ENCODE measurements around the gene CR2.

The CR2 gene

GRCh38 chr1:207421078-207421477 is 33.0 kb upstream of the CR2 start:
- DNase-seq (ENCODE audit: low spot score), result no peak
- Histone ChIP-seq H3K4me1 (ENCODE audit: insufficient read depth, poor library complexity, severe bottlenecking) (no peaks in the 10 kb centered on the region), H3K4me3 (ENCODE audit: severe bottlenecking) (no peak overlapping the region), H3K36me3 (ENCODE audit: low read depth) (no peaks in the 10 kb centered on the region), H3K27ac (ENCODE audit: poor library complexity, severe bottlenecking) (no peak overlapping the region), H3K27me3 (ENCODE audit: insufficient read depth, poor library complexity, severe bottlenecking) (peaks cover 20% of the 10 kb centered on the region), H3K9me3 (ENCODE audit: severe bottlenecking) (no peaks in the 10 kb centered on the region)
- no peak for TF ChIP-seq CTCF (IDR thresholded peaks at IDR 0.05; ENCODE audit: poor library complexity, severe bottlenecking)
- ATAC-seq (ENCODE audit: low read depth), result no peak

- H3K9me3 ChIP-seq (ENCODE audit: severe bottlenecking), result no peaks in the 10 kb centered on the region
- no peaks in the 10 kb centered on the region for H3K4me1 ChIP-seq (ENCODE audit: insufficient read depth, poor library complexity, severe bottlenecking)
- H3K27ac ChIP-seq (ENCODE audit: poor library complexity, severe bottlenecking), result no peak overlapping the region
- no peak for TF ChIP-seq CTCF (IDR thresholded peaks at IDR 0.05; ENCODE audit: poor library complexity, severe bottlenecking)
- DNase-seq (ENCODE audit: low spot score), result no peak
- no peak for ATAC-seq (ENCODE audit: low read depth)
- no peaks in the 10 kb centered on the region for H3K36me3 ChIP-seq (ENCODE audit: low read depth)
- H3K27me3 ChIP-seq (ENCODE audit: insufficient read depth, poor library complexity, severe bottlenecking), result peaks cover 17% of the 10 kb centered on the region
- H3K4me3 ChIP-seq (ENCODE audit: severe bottlenecking), result no peak overlapping the region
Measured at GRCh38 chr1:207423560-207424292, 30.4 kb upstream of the CR2 start.

- Histone ChIP-seq H3K36me3 (ENCODE audit: low read depth) (no peaks in the 10 kb centered on the region), H3K27me3 (ENCODE audit: insufficient read depth, poor library complexity, severe bottlenecking) (peaks cover 17% of the 10 kb centered on the region), H3K4me3 (ENCODE audit: severe bottlenecking) (no peak overlapping the region), H3K4me1 (ENCODE audit: insufficient read depth, poor library complexity, severe bottlenecking) (no peaks in the 10 kb centered on the region), H3K27ac (ENCODE audit: poor library complexity, severe bottlenecking) (no peak overlapping the region), H3K9me3 (ENCODE audit: severe bottlenecking) (no peaks in the 10 kb centered on the region)
- TF ChIP-seq CTCF (IDR thresholded peaks at IDR 0.05; ENCODE audit: poor library complexity, severe bottlenecking), result no peak
- no peak for DNase-seq (ENCODE audit: low spot score)
- no peak for ATAC-seq (ENCODE audit: low read depth)
Measured at GRCh38 chr1:207424570-207425131, 29.5 kb upstream of the CR2 start.

GRCh38 chr1:207427832-207428585 is 26.1 kb upstream of the CR2 start:
- H3K4me3 ChIP-seq (ENCODE audit: severe bottlenecking), result no peak overlapping the region
- no peak for ATAC-seq (ENCODE audit: low read depth)
- no peaks in the 10 kb centered on the region for H3K36me3 ChIP-seq (ENCODE audit: low read depth)
- DNase-seq (ENCODE audit: low spot score), result no peak
- H3K27ac ChIP-seq (ENCODE audit: poor library complexity, severe bottlenecking), result no peak overlapping the region
- peaks cover 17% of the 10 kb centered on the region for H3K27me3 ChIP-seq (ENCODE audit: insufficient read depth, poor library complexity, severe bottlenecking)
- no peaks in the 10 kb centered on the region for H3K4me1 ChIP-seq (ENCODE audit: insufficient read depth, poor library complexity, severe bottlenecking)
- no peaks in the 10 kb centered on the region for H3K9me3 ChIP-seq (ENCODE audit: severe bottlenecking)
- no peak for TF ChIP-seq CTCF (IDR thresholded peaks at IDR 0.05; ENCODE audit: poor library complexity, severe bottlenecking)
